ENCODE measurements around the gene CFAP77. TPM values are rescaled to one million over a fixed set of nuclear protein-coding genes. Genes with fewer than 3 reads are reported as not detected.
A peak's percentile ranks its signal among the peaks of the same experiment; 100 is the strongest.

CFAP77 gene
- total and polyA plus RNA-seq, 9 of the 15 experiments (the other 6 are each of a cell fraction or from before 2014, with no cell fraction given): not detected

DNA sequence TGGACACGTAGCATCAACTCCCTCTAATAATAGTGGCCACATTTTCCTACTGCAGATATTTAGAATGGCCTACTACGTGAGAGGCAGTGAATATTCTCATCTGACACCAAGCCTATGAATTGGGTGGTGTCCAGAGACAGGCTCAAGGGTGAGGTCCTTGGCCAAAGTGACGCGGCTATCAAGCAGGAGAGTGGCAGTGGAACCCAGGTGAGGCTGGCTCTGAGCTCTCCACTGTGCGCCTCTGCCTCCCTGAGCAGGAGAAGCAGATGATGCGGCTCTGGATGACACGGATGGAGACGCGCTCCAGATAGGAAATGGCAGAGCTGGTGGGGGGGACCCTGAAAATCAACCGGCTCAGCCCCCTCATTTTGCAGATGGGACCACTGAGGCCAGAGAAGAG is 69.7 kb downstream of the CFAP77 start:
- CTCF ChIA-PET (ENCODE audit: low intra/inter-chr PET ratio): no interaction called here
- TF ChIP-seq PHB (CRISPR knock-in tag; IDR thresholded peaks at IDR 0.05) (no peak), DDX20 (tag; IDR thresholded peaks at IDR 0.05; ENCODE audit: low read depth) (no peak), ZC3H8 (IDR thresholded peaks at IDR 0.05) (no peak), MTA3 (IDR thresholded peaks at IDR 0.05; ENCODE audit: borderline replicate concordance) (no peak)
- no peak for ATAC-seq
- no peaks in the 10 kb centered on the region; a peak in 1 of 5 replicates for H3K4me1 ChIP-seq (replicated peaks in 1 of 2; ENCODE audit: control insufficient read depth in 2 of 2, insufficient read depth in 2 of 2, low read length in 2 of 2)
- no peak overlapping the region for H3K27ac ChIP-seq (ENCODE audit: extremely low read depth, low read depth, low read length)
- no peak overlapping the region for H3K4me2 ChIP-seq (ENCODE audit: insufficient read depth, low read length)
- no peak for FAIRE-seq
- H4K20me1 ChIP-seq (replicated peaks; ENCODE audit: control insufficient read depth, insufficient read depth, low read length): no peaks in the 10 kb centered on the region
- H2AFZ ChIP-seq (ENCODE audit: low read depth, low read length): no peak overlapping the region
- no peaks in the 10 kb centered on the region for H3K9me3 ChIP-seq (replicated peaks; ENCODE audit: control insufficient read depth, insufficient read depth, low read depth, low read length)
- no peak overlapping the region for H3K9ac ChIP-seq (ENCODE audit: insufficient read depth in 1 of 2, low read depth in 2 of 2, low read length in 2 of 2)
- intact Hi-C loops (cut with micrococcal nuclease) (no loop called here), in situ Hi-C loops (cut with MboI) (no loop called here)
- POLR2A ChIA-PET: interaction anchor here (0.6 kb wide), 2 partner anchors 353 to 1463 kb away, joined by 3 read pairs; no protein-coding TSS in a partner anchor
- DNase-seq (ENCODE audit: extremely low read depth in 1 of 4, low spot score in 3 of 4): no peak
- WGBS (ENCODE audit: insufficient coverage, low coverage, missing lambda C conversion rate): 2% methylated on average over 10 of the region's 10 CpGs
- no peaks in the 10 kb centered on the region for H3K79me2 ChIP-seq (ENCODE audit: control insufficient read depth, insufficient read depth, low read length)
- no peaks in the 10 kb centered on the region for H3K9me1 ChIP-seq (ENCODE audit: control insufficient read depth, insufficient read depth, low read length)
- BruUV-seq (replicated peaks): no TSS peak
- H3K36me3 ChIP-seq (ENCODE audit: control insufficient read depth, insufficient read depth, low read length): no peaks in the 10 kb centered on the region
- no peak overlapping the region for H3K4me3 ChIP-seq
- H3K27me3 ChIP-seq (ENCODE audit: control insufficient read depth in 2 of 2, insufficient read depth in 2 of 2, low read length in 2 of 2): peaks cover 40 to 70% of the 10 kb centered on the region in 2 experiments

DNA sequence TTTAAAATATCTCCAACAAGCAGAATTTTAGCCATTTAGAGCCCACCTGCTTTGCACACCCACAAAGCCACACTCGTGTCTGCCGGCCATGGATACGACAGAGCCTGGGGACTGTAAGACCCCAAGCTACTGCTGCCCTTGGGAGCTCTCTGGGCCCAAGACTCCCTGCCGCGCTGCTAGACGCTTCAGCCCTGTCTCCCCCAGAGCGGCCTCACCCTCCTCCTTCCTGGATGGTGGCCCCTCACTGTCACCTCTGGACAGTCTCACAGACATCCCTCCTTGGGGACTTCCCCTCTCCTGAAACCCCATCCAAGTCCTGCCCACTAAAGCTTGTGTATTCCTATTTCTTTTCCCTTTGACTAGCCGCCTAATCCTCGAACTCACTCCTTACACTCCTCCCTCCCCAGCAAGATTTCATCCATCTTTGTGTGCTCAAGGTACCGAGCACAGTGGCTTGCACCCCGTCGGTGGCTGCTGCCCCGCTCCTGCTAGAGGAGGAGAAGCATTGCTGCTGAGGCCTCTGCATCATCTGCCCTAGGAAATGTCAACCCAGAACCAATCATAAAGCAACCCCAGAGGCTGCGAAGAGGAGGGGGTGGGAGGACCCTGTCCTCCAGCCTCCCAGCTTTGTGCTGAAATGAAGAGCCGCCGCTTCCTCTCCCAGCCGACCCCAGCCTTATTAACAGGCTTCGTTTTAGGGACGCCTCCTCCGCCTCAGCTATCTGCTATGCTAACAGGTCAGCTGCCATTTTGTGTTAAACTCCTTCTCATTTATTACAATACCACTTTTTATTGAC is 71.2 kb downstream of the CFAP77 start:
- H3K4me3 ChIP-seq: no peak overlapping the region
- peaks cover 46 to 71% of the 10 kb centered on the region in 2 experiments for H3K27me3 ChIP-seq (ENCODE audit: control insufficient read depth in 2 of 2, insufficient read depth in 2 of 2, low read length in 2 of 2)
- 3% methylated on average over 20 of the region's 20 CpGs for WGBS (ENCODE audit: insufficient coverage, low coverage, missing lambda C conversion rate)
- H3K36me3 ChIP-seq (ENCODE audit: control insufficient read depth, insufficient read depth, low read length): no peaks in the 10 kb centered on the region
- FAIRE-seq: no peak
- H3K9me3 ChIP-seq (replicated peaks; ENCODE audit: control insufficient read depth, insufficient read depth, low read depth, low read length): no peaks in the 10 kb centered on the region
- no peak for ATAC-seq
- H3K9ac ChIP-seq (ENCODE audit: insufficient read depth in 1 of 2, low read depth in 2 of 2, low read length in 2 of 2): peak overlapping the region in 1 of 2 experiments; percentile 2; a peak in 1 of 4 replicates
- in situ Hi-C loops (cut with MboI): no loop called here
- TF ChIP-seq ZNF589 (CRISPR knock-in tag; IDR thresholded peaks at IDR 0.05; ENCODE audit: low read depth): no peak
- TF ChIP-seq, protein P1, sequence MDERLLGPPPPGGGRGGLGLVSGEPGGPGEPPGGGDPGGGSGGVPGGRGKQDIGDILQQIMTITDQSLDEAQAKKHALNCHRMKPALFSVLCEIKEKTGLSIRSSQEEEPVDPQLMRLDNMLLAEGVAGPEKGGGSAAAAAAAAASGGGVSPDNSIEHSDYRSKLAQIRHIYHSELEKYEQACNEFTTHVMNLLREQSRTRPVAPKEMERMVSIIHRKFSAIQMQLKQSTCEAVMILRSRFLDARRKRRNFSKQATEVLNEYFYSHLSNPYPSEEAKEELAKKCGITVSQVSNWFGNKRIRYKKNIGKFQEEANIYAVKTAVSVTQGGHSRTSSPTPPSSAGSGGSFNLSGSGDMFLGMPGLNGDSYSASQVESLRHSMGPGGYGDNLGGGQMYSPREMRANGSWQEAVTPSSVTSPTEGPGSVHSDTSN (CRISPR knock-in tag; IDR thresholded peaks at IDR 0.05; ENCODE audit: low read depth): no peak
- TF ChIP-seq, protein P1 (tag; conservative IDR thresholded peaks at IDR 0.05; ENCODE audit: low read depth): no peak
- TF ChIP-seq TCFL5 (CRISPR knock-in tag; conservative IDR thresholded peaks at IDR 0.05): no peak
- TF ChIP-seq, protein P2, sequence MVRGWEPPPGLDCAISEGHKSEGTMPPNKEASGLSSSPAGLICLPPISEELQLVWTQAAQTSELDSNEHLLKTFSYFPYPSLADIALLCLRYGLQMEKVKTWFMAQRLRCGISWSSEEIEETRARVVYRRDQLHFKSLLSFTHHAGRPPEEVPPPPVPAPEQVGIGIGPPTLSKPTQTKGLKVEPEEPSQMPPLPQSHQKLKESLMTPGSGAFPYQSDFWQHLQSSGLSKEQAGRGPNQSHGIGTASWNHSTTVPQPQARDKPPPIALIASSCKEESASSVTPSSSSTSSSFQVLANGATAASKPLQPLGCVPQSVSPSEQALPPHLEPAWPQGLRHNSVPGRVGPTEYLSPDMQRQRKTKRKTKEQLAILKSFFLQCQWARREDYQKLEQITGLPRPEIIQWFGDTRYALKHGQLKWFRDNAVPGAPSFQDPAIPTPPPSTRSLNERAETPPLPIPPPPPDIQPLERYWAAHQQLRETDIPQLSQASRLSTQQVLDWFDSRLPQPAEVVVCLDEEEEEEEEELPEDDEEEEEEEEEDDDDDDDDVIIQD (CRISPR knock-in tag; IDR thresholded peaks at IDR 0.05): no peak
- CTCF ChIA-PET (ENCODE audit: low intra/inter-chr PET ratio): no interaction called here
- no peak overlapping the region for H3K4me2 ChIP-seq (ENCODE audit: insufficient read depth, low read length)
- H3K9me1 ChIP-seq (ENCODE audit: control insufficient read depth, insufficient read depth, low read length): no peaks in the 10 kb centered on the region
- H2AFZ ChIP-seq (ENCODE audit: low read depth, low read length): no peak overlapping the region
- intact Hi-C loops (cut with micrococcal nuclease): no loop called here
- H3K79me2 ChIP-seq (ENCODE audit: control insufficient read depth, insufficient read depth, low read length): no peaks in the 10 kb centered on the region
- POLR2A ChIA-PET: no interaction called here
- H4K20me1 ChIP-seq (replicated peaks; ENCODE audit: control insufficient read depth, insufficient read depth, low read length): no peaks in the 10 kb centered on the region
- H3K27ac ChIP-seq (ENCODE audit: extremely low read depth, low read depth, low read length): no peak overlapping the region
- DNase-seq (ENCODE audit: extremely low read depth in 1 of 4, low spot score in 3 of 4): no peak
- H3K4me1 ChIP-seq (replicated peaks in 1 of 2; ENCODE audit: control insufficient read depth in 2 of 2, insufficient read depth in 2 of 2, low read length in 2 of 2): no peaks in the 10 kb centered on the region; a peak in 1 of 5 replicates
- no TSS peak for BruUV-seq (replicated peaks)

Measured in K562 (cell line).